ENCODE measurements around the gene PGM1.

PGM1 gene

DNA sequence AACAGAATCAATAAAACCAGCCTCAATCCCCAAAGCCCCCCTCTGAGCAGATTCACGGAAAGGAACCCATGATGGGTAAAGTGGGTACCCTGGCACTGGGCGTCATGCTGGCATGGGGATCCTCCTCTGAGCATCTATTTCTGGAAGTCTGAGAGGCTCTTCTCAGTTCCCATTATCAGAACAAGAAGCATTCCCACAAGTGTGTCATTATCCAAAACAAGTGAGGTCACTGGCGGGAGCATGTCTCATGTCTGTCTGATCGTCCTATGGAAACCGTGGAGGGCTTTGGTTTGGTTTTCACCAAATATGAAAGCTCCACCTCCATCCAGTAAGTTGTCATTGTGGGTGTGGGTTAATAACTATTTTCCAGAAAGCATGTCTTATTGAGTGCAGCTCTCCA, 70.7 kb downstream of the PGM1 start:
- no peak for DNase-seq (ENCODE audit: low read depth in 4 of 4, low spot score in 1 of 4)

DNA sequence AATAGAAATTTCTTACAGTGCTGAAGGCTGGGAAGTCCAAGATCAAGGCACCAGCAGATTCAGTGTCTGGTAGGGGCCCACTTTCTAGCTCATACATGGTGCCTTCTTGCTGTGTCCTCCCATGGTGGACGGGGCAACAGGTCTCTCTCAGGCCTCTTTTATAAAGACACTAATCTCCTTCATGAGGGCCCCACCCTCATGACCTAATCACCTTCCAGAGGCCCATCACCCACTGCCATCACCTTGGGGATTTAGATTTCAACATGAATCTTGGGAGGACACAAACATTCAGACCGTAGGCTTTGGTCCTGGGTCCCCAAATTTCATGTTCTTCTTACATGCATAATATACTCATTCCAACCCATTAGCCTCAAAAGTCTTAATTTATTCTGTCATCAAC, 71.5 kb downstream of the PGM1 start:
- DNase-seq (ENCODE audit: low read depth in 4 of 4, low spot score in 1 of 4), result no peak

DNA sequence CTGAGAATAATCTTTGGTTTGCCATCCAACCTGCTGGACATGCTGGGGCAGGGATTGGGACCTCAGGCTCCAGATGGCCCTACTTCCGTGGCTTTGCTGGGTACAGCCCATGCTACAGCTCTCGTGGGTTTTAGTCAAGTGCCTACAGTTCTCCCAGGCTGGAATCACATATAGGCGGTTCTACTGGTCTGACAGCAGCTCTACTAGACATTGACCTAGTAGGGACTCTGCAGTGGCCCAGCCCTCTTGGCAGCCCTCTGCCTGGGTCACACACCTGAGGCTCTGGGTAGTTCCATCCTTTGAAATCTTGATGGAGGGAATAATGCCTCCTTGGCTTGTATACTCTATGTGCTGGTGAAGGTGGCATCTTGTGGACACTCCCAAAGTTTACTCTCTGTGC, 72.2 kb downstream of the PGM1 start:
- no peak for DNase-seq (ENCODE audit: low read depth in 4 of 4, low spot score in 1 of 4)

DNA sequence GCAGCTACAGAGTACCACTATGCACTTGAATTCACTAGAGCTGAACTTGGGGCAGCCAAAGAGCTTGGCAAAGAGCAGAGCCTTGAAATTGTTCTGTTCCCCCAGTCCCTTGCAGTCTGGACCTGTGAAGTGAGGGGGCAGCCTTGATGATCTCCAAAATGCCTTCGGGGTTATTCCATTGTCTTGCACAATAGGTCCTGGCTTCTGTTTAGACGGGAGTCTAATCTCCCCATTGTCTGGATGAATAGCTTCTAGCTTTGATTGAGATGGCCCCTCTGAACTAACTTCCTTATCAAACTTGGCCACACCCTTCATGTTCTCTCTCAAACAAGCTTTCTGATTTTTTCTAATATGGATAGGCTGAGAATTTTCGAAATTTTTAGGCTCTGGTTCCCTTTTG, 72.6 kb downstream of the PGM1 start:
- DNase-seq (ENCODE audit: low read depth in 4 of 4, low spot score in 1 of 4), result no peak

DNA sequence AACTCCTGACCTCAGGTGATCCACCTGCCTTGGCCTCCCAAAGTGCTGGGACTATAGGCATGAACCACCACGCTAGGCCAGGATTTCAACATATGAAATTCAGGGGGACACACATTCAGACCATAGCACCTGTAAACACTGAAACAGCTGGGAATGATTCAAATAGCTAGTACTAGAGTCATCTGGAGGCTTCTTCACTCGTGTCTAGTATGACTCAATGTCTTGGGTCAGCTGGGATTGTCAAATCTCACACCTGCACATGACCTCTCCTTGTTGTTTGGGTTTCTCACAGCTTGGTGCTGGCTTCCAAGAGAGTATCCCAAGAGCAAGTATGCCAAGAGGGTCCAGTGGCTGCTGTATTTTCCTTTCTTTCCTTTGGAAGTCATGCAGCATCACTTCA, 75.1 kb downstream of the PGM1 start:
- no peak for DNase-seq (ENCODE audit: low read depth in 4 of 4, low spot score in 1 of 4)

DNA sequence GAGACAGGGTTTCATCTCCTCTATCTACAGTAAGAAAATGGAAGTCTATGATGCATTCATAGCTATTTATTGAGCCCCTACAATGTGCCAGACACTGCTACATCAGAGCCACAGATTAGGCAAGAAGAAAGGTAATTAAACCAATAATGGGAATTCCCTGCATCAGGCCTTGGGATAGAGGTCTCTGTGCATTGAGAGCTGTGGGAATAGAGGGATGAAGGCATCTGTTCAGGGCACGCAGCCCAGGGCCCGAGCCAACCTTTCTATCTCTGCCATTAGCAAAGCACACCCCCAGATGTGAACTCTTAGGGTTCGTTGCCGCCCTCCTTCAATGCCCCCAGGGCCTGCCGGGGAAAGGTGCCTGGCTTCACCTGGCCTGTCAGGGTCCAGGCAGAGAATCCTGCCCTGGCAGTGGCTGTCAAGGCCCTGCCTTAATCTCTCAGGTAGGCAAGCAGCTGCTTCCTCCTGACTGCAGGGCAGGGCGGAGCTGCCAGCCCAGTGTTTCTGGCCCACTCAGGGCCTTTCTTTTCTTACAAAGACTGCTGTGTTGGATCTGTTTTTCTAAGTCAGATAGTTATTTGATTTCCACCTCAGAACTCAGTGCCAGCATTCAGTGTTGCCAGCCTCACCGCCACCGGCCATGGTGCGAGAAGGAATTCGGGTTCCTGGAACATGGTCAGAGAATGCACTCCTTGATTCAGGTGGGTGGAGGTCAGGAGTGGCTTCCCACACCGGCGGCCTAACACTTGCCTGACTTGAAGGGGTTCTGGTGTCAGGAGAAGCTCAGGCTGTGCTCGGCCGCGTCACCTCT, 76.1 kb downstream of the PGM1 start:
- DNase-seq (ENCODE audit: low read depth in 4 of 4, low spot score in 1 of 4), result no peak

DNA sequence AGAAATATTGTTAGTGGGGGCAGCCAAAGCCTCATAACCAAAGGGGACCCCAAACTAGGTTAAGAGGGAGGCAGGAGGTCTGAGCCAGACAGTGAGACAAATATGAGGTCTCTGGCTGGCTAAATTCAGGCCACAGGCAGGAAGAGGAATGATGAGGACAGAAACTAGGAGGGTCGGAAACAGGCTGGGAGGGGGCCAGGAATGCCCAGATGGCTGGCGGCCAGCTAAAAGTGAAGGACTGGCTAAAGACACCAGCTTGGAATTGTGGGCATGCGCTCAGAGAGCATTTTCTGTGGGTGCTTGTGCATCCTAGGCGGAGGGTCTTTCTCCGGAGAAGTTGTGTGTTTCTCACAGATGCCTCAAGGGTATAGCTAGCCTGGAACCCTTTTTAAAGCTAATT, 77.0 kb downstream of the PGM1 start:
- DNase-seq (ENCODE audit: low read depth in 4 of 4, low spot score in 1 of 4), result no peak

DNA sequence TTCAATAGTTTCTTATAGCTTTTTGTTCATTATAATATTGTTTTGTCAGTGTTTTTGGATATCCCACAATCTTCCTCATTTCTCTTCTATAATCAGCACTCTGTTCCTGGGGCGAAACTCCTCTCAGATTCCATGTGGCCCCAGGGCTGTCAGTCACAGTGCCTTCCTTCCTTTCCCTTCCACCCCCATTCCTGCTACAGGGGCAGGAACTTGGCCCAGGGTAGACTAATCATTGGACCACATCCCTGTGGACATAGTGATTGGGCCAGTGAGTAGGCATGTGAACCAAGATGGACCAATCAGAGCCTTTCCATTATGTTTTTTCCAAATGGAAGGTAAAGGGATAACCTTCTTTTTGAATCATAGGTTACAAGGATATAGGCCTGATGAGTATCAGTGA, 78.3 kb downstream of the PGM1 start:
- no peak for DNase-seq (ENCODE audit: low read depth in 4 of 4, low spot score in 1 of 4)

DNA sequence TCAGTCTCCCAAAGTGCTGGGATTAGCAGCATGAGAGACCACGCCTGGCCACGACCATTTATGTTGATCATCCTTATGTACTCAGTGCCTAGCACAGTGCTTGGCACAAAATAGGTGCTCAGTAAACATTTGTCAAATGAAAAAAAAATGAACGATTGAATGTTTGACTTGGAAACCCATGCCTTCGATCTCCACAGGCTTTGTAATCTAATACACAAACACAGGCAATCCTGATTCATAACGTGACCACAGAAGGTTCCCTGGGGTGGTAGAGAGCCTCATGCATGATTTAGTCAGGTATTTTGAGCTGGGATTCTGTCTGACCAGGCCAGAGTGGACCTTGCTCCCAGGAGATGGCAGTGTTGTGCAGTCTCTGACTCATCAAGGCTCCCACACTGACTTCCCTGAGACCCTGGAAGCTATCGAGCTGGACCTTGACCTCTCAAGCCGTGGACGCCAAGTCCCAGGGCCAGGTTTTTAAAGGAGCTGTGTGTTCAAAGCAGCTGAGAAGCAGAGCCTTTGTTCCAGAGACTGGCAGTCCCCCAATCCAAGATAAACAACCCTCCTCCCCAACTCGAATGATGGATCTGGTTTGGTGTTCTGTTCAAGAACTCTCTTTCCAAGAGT, 81.1 kb downstream of the PGM1 start:
- no peak for DNase-seq (ENCODE audit: low read depth in 4 of 4, low spot score in 1 of 4)

DNA sequence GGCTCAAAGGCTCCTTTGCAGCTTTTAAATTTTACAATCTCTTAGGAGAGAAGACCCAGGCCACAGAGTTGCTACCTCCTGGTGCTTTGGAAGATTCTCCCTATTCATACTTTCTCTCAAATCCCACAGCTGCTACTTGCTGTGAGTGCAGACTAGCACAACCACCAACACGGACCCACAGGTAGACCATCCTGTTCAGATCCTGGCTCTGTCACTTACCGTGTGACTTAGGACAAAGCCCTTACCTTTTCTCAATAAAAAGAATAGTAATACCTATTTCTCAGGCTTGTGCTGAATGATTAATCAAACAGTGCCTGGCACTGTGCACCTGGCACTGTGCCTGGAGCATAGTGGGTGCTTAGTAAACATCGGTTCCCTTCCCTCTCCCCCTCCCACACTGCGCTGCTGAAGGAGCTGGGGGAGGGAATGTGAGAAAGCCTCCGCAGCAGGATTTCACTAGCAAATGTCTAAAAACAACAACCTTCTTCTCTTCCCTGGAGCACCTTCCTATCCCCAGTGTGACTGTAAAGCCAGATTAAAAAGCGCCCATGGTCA, 81.7 kb downstream of the PGM1 start:
- no peak for DNase-seq (ENCODE audit: low read depth in 4 of 4, low spot score in 1 of 4)

DNA sequence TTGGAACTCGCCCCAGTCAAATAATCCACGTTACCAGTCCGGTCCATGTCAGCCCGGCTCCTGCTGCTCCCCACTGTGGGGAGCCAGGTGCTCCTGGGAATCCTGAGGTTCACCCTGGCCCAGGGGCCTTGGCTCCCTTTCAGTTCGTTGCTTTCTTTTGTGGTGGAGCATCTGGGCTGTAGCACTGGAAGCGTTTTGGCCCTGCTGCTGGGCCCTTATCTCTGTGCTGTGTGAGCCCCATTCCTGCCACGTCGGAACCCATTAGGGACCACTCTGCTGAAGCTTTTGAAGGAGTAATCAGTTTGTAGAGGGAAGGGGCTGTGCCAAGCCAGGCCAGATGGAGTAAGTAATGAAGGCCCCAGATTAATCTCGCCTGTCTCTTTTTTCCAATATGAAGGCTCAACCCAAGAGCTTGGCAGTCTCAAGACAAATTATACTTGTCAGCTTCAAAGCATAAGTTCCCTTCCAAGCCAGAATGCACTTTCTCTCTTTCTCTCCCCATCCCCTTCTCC, 82.3 kb downstream of the PGM1 start:
- DNase-seq (ENCODE audit: low read depth in 4 of 4, low spot score in 1 of 4), result no peak

DNA sequence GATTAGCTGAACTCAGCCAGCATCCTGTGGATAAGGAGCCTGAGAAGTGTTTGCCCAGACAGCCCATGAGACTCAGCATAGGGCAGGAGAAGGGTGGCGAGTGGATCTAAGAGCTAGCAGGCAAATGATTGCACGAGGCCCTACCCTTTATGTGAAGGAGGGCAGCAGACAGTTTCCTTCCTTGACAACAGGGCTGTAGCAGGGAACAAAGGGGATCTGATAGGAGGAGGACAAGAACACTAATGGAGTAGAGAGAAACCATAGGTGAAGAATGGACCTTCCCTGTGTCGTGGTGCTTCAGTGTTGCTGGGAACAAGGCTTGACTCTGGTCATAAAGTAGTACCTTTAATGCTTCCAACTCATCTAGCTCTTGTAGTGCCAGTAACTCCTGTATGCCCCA, 84.3 kb downstream of the PGM1 start:
- DNase-seq (ENCODE audit: low read depth in 4 of 4, low spot score in 1 of 4), result no peak

DNA sequence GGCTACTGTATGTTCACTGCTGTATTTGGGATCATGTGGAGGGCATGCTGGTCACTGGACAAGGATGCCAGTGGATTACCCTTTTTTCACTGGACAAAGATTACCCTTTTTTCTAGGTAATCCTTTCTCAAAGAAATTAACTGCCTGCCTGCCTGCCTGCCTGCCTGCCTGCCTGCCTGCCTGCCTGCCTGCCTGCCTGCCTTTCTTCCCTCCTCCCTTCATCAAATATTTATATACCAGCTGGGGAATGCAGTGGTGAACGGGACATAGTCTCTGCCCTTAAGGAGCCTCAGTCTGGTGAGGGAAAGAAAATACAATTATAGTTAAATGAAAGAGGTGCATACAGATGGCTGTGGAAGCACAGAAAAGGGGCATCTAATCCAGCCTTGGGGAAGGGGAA, 85.0 kb downstream of the PGM1 start:
- no peak for DNase-seq (ENCODE audit: low read depth in 4 of 4, low spot score in 1 of 4)

DNA sequence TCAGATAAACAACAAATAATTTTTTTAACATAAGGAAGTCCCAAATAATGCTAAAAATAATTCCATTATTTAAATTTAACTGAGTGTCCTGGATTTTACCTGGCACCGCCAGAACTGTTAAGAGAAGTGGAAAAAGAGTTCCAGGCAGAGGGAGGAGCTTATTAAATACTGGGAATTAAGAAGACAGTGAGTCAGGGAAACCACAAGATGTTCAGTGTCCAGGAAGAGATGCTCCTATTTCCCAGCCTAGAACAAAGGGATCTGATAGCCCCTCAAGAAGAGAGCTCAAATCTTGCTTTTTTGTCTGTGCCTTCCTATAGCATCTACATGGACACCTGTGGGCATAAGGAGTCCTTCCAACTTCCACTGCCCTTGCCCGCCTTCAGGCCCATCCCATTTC, 85.9 kb downstream of the PGM1 start:
- no peak for DNase-seq (ENCODE audit: low read depth in 4 of 4, low spot score in 1 of 4)

DNA sequence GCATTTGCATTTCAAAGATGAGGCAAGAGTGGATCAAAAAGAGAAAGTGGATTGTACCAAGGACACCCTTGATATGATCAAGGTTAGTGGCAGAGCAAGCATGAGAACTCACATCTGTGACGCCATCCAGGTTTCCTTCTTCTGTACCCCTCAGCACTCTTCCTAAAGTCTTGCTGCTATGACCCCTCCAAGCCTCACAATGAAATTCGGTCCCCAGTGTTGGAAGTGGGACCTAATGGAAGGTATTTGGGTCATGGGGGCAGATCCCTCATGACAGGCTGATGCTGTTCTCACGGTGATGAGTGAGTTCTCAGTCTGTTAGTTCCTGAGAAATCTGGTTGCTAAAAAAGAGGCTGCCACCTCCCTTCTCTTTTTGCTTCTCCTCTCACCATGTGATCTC, 86.4 kb downstream of the PGM1 start:
- no peak for DNase-seq (ENCODE audit: low read depth in 4 of 4, low spot score in 1 of 4)

DNA sequence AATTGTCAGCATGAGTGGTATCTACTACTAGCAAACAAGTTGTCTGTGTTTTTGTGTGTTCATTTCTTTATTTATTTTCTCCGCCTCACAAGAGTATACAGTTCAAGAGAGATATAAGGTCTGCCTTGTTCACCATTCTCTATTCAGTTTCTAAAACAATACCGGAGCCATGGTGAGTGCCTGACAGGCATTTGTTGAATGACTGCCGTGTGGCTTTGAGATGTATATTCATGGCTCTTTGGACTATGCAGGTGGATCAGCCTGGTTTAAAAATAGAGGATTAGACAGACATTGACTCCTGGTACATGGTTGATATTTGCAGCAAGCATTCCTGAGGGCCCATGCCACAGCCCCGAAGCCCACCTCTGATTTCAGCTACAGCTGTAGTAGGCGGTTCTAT, 89.7 kb downstream of the PGM1 start:
- no peak for DNase-seq (ENCODE audit: low read depth in 4 of 4, low spot score in 1 of 4)

DNA sequence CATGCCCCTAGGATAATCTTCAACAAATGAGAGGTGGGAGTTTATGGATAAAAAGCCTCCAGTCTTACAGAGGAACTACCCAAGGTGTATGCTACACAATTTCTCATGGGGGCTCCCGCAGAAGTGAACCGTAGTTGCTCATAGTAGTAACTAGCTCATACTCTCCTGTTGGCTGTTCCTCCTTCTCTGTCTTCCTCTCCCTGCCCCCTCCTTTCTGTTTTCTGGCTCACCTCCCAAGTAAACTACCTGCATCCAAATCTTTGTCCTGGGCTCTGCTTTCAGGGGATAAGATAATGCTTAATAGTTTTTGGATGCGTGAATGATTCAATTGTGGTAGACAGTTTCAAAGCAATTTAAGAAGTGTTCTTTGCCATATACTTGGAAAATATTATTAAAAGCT, 90.5 kb downstream of the PGM1 start:
- no peak for DNase-seq (ENCODE audit: low read depth in 4 of 4, low spot score in 1 of 4)

DNA sequence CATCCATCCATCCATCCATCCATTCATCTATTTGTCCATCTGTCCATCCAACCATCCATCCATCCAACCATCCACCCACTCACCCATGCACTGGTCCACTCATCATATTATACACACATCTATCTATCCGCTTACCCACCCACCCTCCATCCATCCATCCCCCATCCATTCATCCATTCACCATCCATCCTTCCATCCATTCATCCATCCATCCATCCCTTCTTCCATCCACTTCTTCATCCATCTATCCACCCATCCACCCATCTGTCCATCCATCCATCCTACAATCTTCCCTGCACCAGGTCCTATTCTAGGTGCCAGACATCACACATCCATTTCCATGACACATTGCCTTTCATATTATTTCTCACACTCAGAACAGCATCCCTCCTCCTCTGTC, 93.5 kb downstream of the PGM1 start:
- no peak for DNase-seq (ENCODE audit: low read depth in 4 of 4, low spot score in 1 of 4)

DNA sequence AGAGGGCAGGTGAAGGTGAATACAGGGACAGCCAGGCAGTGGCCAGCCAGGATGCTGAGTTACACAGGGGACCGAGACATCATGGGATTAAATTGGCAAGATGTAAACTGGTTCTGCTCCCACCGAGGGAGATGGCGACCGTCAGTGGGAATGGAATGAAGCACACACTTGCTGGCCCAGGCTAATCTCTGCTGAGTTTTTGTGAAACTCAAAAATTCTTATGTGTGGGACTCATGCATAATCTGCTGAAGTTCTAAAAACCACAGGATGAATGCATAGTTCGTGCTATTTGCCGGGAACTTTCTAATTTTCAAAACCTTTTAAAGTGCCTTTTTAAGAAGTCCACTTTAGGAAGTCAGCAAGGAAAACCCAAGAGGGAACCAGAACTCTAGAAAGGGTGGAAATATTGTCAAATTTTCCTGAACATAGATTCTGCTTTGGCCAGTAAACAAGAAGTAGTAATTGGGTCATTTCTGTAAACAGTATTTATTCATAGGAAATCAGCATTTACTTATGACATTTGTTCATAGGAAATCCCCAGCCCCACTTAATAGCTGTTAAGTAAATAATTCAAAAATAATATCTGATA, 95.2 kb downstream of the PGM1 start:
- no peak for DNase-seq (ENCODE audit: low read depth in 4 of 4, low spot score in 1 of 4)

DNA sequence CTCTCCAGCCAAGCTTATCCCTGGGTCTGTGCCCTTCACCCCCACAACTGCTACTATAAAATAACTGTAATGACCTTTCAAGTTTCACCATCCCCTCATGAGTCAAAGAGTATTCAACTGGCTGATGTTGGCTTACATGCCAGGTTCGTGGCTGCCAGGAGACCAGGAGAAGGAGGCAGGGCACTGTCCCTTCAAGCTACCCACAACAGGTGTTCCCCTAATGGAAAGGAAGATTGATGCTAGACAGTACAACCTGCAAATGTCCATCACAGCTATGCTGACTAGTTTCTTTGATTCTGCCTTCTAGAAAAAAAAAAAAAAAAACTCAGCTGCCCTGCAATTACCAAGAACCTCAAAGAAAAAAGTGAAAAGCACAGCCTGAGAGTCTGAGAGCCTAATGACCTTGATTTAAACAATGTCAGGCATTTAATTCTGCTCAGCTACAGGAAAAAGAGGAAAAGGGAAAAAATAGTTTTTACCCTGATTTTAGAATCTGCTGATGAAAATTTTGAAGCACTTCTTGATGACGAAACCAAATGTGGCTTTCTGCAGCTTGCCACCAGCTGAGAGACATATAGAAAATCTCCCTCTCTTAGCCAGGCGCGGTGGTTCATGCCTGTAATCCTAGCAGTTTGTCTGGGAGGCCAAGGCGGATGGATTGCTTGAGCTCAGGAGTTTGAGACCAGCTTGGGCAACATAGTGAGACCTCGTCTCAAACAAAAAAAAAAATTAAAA, 97.9 kb downstream of the PGM1 start:
- no peak for DNase-seq (ENCODE audit: low read depth in 4 of 4, low spot score in 1 of 4)

DNA sequence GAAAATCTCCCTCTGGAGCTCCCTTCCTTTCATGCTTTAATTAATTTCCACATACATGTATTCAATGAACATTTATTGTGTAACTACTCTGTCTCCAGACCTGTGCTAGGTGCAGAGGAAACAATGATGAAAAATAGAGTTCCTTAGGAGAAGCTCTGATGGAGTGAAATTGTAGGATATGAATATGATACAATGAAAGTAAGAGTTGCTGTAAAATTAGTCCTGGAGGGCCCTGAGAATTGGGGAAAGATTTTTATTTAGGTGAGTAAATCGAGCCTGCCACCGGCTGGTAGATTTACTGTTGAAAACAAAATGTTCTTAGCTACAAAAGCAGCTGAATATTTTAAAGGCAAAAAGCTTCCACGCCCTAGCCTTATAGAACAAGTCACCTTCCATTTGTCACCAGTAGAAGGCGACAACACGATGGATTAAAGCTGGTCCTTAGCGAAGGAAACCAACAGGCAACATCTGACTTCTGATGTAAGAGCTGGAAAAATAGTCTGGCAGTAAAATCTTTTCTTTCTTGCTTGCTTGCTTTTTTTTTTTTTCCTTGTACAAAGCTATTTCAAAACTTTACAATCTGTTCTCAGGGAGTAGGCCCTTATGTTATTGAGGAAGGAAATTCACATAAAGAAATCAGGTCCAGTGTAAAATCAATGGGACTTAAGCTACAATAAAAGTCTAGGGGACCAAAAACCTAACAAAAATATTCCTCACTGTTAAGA, 98.7 kb downstream of the PGM1 start:
- DNase-seq (ENCODE audit: low read depth in 4 of 4, low spot score in 1 of 4), result peak in 3 of 4 experiments; percentile 1 to 15 (median 1)

All from stimulated activated CD4-positive, alpha-beta T cell treated with anti-CD3 and anti-CD28 coated beads, Interleukin-1b, Interleukin-23, amount 100 ng/mL, for 24 hours (primary cell).